Astrocyte (in vitro differentiated cells and primary cell): Measurements from ENCODE around the gene SRL.

Source experiments
- CTCF ChIP-seq: IDR thresholded peaks from 2 replicates; pipeline ENCODE4 v1.5.1; 2011; ENCODE audit warnings: low read depth, mild to moderate bottlenecking, inconsistent platforms, low read length, moderate library complexity; ENCODE audit not compliant: insufficient read depth
- EZH2 ChIP-seq: IDR thresholded peaks from 2 replicates; pipeline ENCODE4 v1.6.1; 2012; ENCODE audit warnings: mild to moderate bottlenecking, low read length, inconsistent platforms; ENCODE audit not compliant: insufficient read depth

GRCh38 chr16:4139968-4140367, 101.9 kb downstream of the SRL start:
- TF ChIP-seq EZH2 (no peak), CTCF (no peak)
